Astrocyte (in vitro differentiated cells and primary cell): ENCODE results near the gene CDK8. TPM values are rescaled to one million over a fixed set of nuclear protein-coding genes. Genes with fewer than 3 reads are reported as not detected.

Experiments
- DNase-seq: peaks from one replicate; pipeline ENCODE4 v3.0.0-alpha.2; 2010; ENCODE audit warnings: low read depth
- FAIRE-seq: peaks from 2 replicates; lab custom pipeline; 2011; peaks lifted over from hg19 to GRCh38; lab: Jason Lieb, UNC
- H2AFZ ChIP-seq: 2 replicates; pipeline ENCODE4 v1.6.0; 2012; ENCODE audit warnings: low read depth, low read length, inconsistent platforms
- H3K27ac ChIP-seq: 2 replicates; pipeline ENCODE4 v1.5.1; 2011; ENCODE audit warnings: low read depth, low read length, inconsistent platforms
- H3K27me3 ChIP-seq: 2 replicates; pipeline ENCODE4 v1.6.0; 2011; ENCODE audit warnings: low read length, inconsistent platforms; ENCODE audit not compliant: insufficient read depth
- H3K36me3 ChIP-seq: 2 replicates; pipeline ENCODE4 v1.5.1; 2011; ENCODE audit warnings: low read length, inconsistent platforms; ENCODE audit not compliant: insufficient read depth
- H3K4me1 ChIP-seq: 2 replicates; pipeline ENCODE4 v1.5.1; 2011; ENCODE audit warnings: low read length, inconsistent platforms; ENCODE audit not compliant: insufficient read depth
- H3K4me2 ChIP-seq: 2 replicates; pipeline ENCODE4 v1.6.0; 2012; ENCODE audit warnings: low read length, inconsistent platforms
- H3K4me3 ChIP-seq: 2 replicates; pipeline ENCODE4 v1.5.1; 2011; ENCODE audit warnings: low read depth, mild to moderate bottlenecking, low read length, inconsistent platforms; ENCODE audit not compliant: insufficient read depth
- H3K79me2 ChIP-seq: 2 replicates; pipeline ENCODE4 v1.6.0; 2012; ENCODE audit warnings: mild to moderate bottlenecking, low read length, inconsistent platforms; ENCODE audit not compliant: insufficient read depth
- H3K9ac ChIP-seq: 2 replicates; pipeline ENCODE4 v1.6.0; 2012; ENCODE audit warnings: mild to moderate bottlenecking, low read length, inconsistent platforms
- H3K9me3 ChIP-seq: 2 replicates; pipeline ENCODE4 v1.5.1; 2012; ENCODE audit warnings: low read depth, mild to moderate bottlenecking, low read length, inconsistent platforms; ENCODE audit not compliant: insufficient read depth
- H4K20me1 ChIP-seq: 2 replicates; pipeline ENCODE4 v1.6.0; 2012; ENCODE audit warnings: low read length, inconsistent platforms; ENCODE audit not compliant: insufficient read depth
- H3K27ac Mint-ChIP-seq: one replicate; pipeline ENCODE4 v1.8.0; 2021; ENCODE audit warnings: mild to moderate bottlenecking, mixed read lengths; ENCODE audit not compliant: unreplicated experiment
- H3K27me3 Mint-ChIP-seq: one replicate; pipeline ENCODE4 v1.8.0; 2021; ENCODE audit warnings: low read depth, mixed read lengths; ENCODE audit not compliant: unreplicated experiment
- H3K36me3 Mint-ChIP-seq: one replicate; pipeline ENCODE4 v1.8.0; 2021; ENCODE audit warnings: low read depth, mixed read lengths; ENCODE audit not compliant: unreplicated experiment
- H3K4me1 Mint-ChIP-seq: one replicate; pipeline ENCODE4 v1.8.0; 2021; ENCODE audit warnings: low read depth, mixed read lengths; ENCODE audit not compliant: unreplicated experiment
- H3K4me3 Mint-ChIP-seq: one replicate; pipeline ENCODE4 v1.8.0; 2021; ENCODE audit warnings: mild to moderate bottlenecking, moderate library complexity, mixed read lengths; ENCODE audit not compliant: unreplicated experiment
- H3K9me3 Mint-ChIP-seq: one replicate; pipeline ENCODE4 v1.8.0; 2021; ENCODE audit warnings: mild to moderate bottlenecking, mixed read lengths; ENCODE audit not compliant: unreplicated experiment
- EZH2 ChIP-seq: IDR thresholded peaks from 2 replicates; pipeline ENCODE4 v1.6.1; 2012; ENCODE audit warnings: mild to moderate bottlenecking, low read length, inconsistent platforms; ENCODE audit not compliant: insufficient read depth
- total RNA-seq: library from RNA; stranded (reverse); gene quantifications from 2 replicates; pipeline ENCODE4 v1.2.1, GENCODE V29; 2021
- TF ChIP-seq, protein P1 (sequence below): IDR thresholded peaks from 2 replicates; pipeline ENCODE4 v1.5.1; 2011; ENCODE audit warnings: low read depth, mild to moderate bottlenecking, inconsistent platforms, low read length, moderate library complexity; ENCODE audit not compliant: insufficient read depth

CDK8 gene
- total RNA-seq, 1 donor from 2014 or later, result 32.4 TPM

- no peaks in the 10 kb centered on the region for H3K36me3 ChIP-seq
- no peak overlapping the region for H3K27ac ChIP-seq
- H3K27ac Mint-ChIP-seq, result no peak overlapping the region
- H3K4me1 ChIP-seq, result no peaks in the 10 kb centered on the region
- FAIRE-seq, result peak; percentile 23
- no peak overlapping the region for H3K4me3 ChIP-seq
- no peaks in the 10 kb centered on the region for H3K27me3 Mint-ChIP-seq
- H3K9me3 ChIP-seq, result no peaks in the 10 kb centered on the region
- H3K9ac ChIP-seq, result no peak overlapping the region
- H3K36me3 Mint-ChIP-seq, result peaks cover 3% of the 10 kb centered on the region
- no peaks in the 10 kb centered on the region for H3K9me3 Mint-ChIP-seq
- H3K27me3 ChIP-seq, result no peaks in the 10 kb centered on the region
- peaks cover 2% of the 10 kb centered on the region for H3K4me1 Mint-ChIP-seq
- peaks cover 33% of the 10 kb centered on the region for H4K20me1 ChIP-seq
- H3K4me2 ChIP-seq, result no peak overlapping the region
- H3K79me2 ChIP-seq, result peaks cover 77% of the 10 kb centered on the region
- H2AFZ ChIP-seq, result no peak overlapping the region
- no peak for DNase-seq
- TF ChIP-seq, protein P1, sequence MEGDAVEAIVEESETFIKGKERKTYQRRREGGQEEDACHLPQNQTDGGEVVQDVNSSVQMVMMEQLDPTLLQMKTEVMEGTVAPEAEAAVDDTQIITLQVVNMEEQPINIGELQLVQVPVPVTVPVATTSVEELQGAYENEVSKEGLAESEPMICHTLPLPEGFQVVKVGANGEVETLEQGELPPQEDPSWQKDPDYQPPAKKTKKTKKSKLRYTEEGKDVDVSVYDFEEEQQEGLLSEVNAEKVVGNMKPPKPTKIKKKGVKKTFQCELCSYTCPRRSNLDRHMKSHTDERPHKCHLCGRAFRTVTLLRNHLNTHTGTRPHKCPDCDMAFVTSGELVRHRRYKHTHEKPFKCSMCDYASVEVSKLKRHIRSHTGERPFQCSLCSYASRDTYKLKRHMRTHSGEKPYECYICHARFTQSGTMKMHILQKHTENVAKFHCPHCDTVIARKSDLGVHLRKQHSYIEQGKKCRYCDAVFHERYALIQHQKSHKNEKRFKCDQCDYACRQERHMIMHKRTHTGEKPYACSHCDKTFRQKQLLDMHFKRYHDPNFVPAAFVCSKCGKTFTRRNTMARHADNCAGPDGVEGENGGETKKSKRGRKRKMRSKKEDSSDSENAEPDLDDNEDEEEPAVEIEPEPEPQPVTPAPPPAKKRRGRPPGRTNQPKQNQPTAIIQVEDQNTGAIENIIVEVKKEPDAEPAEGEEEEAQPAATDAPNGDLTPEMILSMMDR, result no peak
- no peak for TF ChIP-seq EZH2
- no peak overlapping the region for H3K4me3 Mint-ChIP-seq
Observed at GRCh38 chr13:26308250-26308649, 54.3 kb downstream of the CDK8 start.

GRCh38 chr13:26308836-26309235 lies 54.9 kb downstream of the CDK8 start:
- Histone ChIP-seq H3K4me1 (no peaks in the 10 kb centered on the region), H2AFZ (no peak overlapping the region), H3K79me2 (peaks cover 77% of the 10 kb centered on the region), H3K9ac (no peak overlapping the region), H3K36me3 (no peaks in the 10 kb centered on the region), H3K27me3 (no peaks in the 10 kb centered on the region), H3K9me3 (no peaks in the 10 kb centered on the region), H4K20me1 (peaks cover 39% of the 10 kb centered on the region), H3K4me2 (no peak overlapping the region), H3K27ac (no peak overlapping the region), H3K4me3 (no peak overlapping the region)
- Mint-ChIP-seq H3K36me3 (peaks cover 3% of the 10 kb centered on the region), H3K9me3 (no peaks in the 10 kb centered on the region), H3K4me3 (no peak overlapping the region), H3K27ac (no peak overlapping the region), H3K4me1 (peaks cover 2% of the 10 kb centered on the region), H3K27me3 (no peaks in the 10 kb centered on the region)
- FAIRE-seq, result no peak
- no peak for TF ChIP-seq EZH2
- TF ChIP-seq, protein P1, result no peak
- DNase-seq, result no peak

GRCh38 chr13:26310003-26310402 lies 56.1 kb downstream of the CDK8 start:
- Histone ChIP-seq H3K79me2 (peaks cover 85% of the 10 kb centered on the region), H2AFZ (no peak overlapping the region), H3K4me3 (no peak overlapping the region), H3K4me2 (no peak overlapping the region), H3K36me3 (no peaks in the 10 kb centered on the region), H3K9me3 (no peaks in the 10 kb centered on the region), H3K27ac (no peak overlapping the region), H3K27me3 (no peaks in the 10 kb centered on the region), H3K4me1 (no peaks in the 10 kb centered on the region), H4K20me1 (peaks cover 39% of the 10 kb centered on the region), H3K9ac (no peak overlapping the region)
- DNase-seq (no peak), FAIRE-seq (no peak)
- Mint-ChIP-seq H3K27ac (no peak overlapping the region), H3K4me1 (peaks cover 2% of the 10 kb centered on the region), H3K4me3 (no peak overlapping the region), H3K36me3 (peaks cover 3% of the 10 kb centered on the region), H3K27me3 (no peaks in the 10 kb centered on the region), H3K9me3 (no peaks in the 10 kb centered on the region)
- TF ChIP-seq EZH2, result no peak
- TF ChIP-seq, protein P1, result no peak
